Prostate gland (tissue), 2 donors: ENCODE results near the gene CNTN5.

Experiments used
- POLR2A ChIP-seq: fragments of 450-650 bp; IDR thresholded peaks from one replicate; pipeline ENCODE4 v1.6.1; 2016; ENCODE audit warnings: antibody characterized with exemption, mild to moderate bottlenecking
- POLR2AphosphoS5 ChIP-seq: sonication (generic); formaldehyde crosslinking; IDR thresholded peaks from one replicate; pipeline ENCODE4 v1.6.1; 2017; ENCODE audit warnings: antibody characterized with exemption
- TF ChIP-seq, protein P1 (sequence below), 4 experiments: fragments of 200-600 bp in 2 of 4; fragments of 450-650 bp in 2 of 4; sonication (generic) in 2 of 4; IDR thresholded peaks; 1 replicate in 3 of 4; 2 replicates in 1 of 4; pipeline ENCODE4 v1.5.1; 2016 to 2019; ENCODE audit warnings: antibody characterized with exemption in 4 of 4, mild to moderate bottlenecking in 2 of 4, moderate library complexity in 2 of 4

DNA sequence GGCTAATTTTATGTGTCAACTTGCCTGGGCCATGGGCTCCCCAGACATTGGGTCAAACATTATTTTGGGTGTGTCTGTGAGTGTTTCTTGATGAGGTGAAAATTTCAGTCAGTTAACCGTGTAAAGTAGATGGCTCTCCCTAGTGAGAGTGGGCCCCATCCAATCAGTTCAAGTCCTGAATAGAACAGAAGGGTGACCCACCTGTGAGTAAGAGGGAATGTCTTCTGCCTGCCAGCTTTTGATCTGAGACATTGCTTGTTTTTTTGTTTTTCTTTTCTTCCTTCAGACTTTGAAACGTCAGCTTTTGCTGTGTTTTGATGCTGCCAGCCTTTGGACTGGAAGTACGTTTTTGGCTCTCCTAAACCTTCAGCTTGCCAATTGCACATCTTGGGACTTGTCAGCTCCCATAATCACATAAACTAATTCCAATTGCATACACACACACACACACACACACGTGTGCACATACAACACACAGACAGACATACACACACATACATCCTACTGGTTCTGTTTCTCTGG is 300.1 kb downstream of the CNTN5 start:
- TF ChIP-seq, protein P1, sequence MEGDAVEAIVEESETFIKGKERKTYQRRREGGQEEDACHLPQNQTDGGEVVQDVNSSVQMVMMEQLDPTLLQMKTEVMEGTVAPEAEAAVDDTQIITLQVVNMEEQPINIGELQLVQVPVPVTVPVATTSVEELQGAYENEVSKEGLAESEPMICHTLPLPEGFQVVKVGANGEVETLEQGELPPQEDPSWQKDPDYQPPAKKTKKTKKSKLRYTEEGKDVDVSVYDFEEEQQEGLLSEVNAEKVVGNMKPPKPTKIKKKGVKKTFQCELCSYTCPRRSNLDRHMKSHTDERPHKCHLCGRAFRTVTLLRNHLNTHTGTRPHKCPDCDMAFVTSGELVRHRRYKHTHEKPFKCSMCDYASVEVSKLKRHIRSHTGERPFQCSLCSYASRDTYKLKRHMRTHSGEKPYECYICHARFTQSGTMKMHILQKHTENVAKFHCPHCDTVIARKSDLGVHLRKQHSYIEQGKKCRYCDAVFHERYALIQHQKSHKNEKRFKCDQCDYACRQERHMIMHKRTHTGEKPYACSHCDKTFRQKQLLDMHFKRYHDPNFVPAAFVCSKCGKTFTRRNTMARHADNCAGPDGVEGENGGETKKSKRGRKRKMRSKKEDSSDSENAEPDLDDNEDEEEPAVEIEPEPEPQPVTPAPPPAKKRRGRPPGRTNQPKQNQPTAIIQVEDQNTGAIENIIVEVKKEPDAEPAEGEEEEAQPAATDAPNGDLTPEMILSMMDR (IDR thresholded peaks at IDR 0.05), result no peak
- TF ChIP-seq POLR2AphosphoS5 (no peak), POLR2A (no peak)
